Jurkat, Clone E6-1 (cell line): ENCODE results near the gene THBS2.

Experiments used
- DNase-seq: peaks from one replicate; pipeline ENCODE4 v3.0.0-alpha.2; 2011; ENCODE audit warnings: low read depth, low spot score
- H3K4me3 ChIP-seq: 2 replicates; pipeline ENCODE4 v1.5.1; 2011; ENCODE audit warnings: mild to moderate bottlenecking, low read length, control low read depth, moderate library complexity

The THBS2 gene

DNA sequence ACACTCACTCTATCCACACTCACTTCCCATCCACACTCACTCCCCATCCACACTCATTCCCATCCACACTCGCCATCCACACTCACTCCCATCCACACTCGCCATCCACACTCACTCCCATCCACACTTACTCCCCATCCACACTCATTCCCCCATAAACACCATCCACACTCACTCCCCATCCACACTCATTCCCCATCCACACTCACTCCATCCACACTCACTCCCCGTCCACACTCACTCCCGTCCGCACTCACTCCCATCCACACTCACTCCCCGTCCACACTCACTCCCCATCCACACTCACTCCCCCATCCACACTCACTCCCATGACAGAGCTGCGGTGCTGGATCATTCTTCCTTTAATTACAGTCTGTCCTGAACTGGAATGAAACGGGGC lies 17.1 kb downstream of the THBS2 start:
- no peak overlapping the region for H3K4me3 ChIP-seq
- no peak for DNase-seq

DNA sequence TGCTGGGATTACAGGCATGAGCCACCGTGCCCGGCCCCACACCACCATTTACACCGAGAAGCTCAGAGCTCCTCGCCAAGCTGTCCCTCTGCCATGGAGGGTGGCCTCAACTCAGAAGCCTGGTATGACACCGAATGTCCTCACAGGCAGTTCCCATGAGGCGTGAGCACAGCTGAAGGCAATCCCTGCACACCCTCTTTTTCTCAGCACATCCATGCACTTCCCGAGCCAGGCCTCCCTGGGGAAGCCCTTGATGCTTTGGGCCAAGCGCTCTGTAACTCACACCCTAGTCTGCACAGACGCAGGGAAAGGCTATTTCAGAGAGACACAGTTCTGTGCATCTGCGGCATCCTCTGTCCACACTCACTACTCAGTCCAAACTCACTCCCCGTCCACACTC lies 18.4 kb downstream of the THBS2 start:
- DNase-seq: no peak
- H3K4me3 ChIP-seq: no peak overlapping the region

DNA sequence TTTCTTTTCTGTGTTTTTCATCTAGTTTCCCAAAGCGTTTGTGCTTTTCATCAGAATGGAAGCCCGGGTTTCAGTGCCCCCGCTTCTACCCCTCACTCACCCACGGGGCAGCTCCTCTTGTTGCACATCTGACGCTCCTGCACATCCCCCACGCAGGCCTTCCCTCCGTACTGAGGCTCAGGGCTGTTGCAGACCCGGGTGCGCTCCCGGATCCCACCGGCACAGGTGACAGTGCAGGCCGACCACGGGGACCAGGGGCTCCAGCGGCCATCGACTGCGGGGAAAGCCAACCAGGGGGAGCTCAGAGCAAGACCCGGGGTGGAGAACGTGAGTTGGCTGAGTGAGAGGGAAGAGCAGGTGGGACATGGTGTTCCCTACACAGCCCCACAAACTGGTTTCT lies 19.0 kb downstream of the THBS2 start:
- DNase-seq: no peak
- H3K4me3 ChIP-seq: no peak overlapping the region

DNA sequence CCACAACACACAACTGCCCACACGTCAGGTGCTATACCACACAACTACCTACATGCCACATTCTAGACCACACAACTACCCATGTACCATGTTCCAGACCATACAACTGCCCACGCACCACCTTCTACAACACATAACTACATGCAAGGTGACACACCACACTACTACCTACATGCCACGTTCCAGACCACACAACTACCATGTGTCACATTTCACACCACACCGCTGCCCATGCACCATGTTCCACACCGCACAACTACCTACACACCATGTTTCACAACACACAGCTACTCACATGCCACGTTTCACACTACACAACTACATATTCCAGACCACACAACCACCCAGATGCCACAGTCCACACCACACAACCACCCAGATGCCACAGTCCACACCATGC lies 19.8 kb downstream of the THBS2 start:
- no peak overlapping the region for H3K4me3 ChIP-seq
- DNase-seq: no peak

DNA sequence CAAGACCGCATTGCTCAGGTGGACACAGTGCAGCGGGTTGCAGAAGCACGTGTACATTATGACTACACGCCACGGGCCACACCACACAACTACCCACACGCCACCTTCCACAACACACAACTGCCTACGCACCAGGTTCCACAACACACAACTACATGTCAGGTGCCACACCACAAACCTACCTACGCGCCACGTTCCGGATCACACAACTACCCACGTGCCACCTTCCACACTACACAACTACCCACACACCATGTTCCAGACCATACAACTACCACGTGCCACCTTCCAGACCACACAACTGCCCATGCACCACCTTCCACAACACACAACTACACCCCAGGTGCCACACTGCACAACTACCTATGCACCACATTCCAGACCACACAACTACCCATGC lies 20.5 kb downstream of the THBS2 start:
- H3K4me3 ChIP-seq: no peak overlapping the region
- no peak for DNase-seq

DNA sequence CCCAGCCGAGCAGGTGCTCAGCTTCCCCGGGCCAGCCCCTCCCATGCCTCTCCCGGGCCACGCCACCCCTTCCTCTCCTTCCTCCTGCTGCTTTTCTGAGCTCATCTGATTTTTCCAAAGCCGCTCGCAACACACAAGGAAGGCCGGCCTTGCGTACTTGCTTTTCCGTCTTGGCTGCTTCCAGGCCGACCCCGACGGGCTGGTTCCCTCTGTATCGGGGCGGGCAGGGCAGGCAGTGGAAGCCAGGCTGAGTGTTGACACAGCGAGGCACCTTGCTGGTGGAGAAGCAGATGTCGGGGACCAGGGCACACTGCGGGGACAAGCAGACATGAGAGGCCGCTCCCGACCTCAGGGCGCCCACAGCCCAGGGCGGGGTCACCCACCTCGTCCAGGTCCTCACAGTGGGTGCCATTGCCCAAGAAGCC lies 21.1 kb downstream of the THBS2 start:
- no peak for DNase-seq
- no peak overlapping the region for H3K4me3 ChIP-seq

DNA sequence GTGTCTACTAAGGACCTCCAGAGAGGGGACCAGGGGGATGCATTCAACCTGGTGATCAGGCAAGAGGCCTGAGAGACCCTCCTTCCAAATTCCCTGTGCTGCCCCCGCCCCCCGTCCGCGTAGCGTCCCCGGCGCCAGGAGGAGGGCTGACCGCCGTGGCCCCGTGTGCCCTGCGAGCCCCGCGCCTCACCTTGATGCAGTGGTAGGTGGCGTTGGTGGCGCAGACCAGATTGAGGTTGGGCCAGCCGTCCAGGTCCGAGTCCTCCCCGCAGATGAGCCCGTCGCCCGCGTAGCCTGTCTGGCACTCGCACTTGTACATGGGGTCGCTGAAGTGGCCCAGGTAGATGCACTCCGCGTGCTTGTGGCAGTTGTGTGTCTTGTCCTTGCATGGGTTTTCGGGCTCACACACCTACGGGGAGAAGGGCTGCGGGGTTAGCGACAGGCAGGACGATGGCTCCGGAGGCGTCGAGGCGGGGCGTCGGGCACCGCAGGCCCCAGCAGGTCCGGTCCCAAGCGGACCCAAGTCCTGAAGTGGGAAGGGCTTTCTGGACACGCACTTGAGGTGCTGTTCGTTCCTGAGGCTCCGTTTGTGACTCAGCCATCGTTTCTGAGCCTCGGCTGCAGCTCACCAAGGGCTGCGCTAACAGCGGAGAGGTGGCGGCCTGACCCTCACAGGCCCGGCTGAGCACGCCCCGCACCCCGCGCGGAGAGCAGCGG lies 21.7 kb downstream of the THBS2 start:
- H3K4me3 ChIP-seq: no peak overlapping the region
- DNase-seq: no peak

DNA sequence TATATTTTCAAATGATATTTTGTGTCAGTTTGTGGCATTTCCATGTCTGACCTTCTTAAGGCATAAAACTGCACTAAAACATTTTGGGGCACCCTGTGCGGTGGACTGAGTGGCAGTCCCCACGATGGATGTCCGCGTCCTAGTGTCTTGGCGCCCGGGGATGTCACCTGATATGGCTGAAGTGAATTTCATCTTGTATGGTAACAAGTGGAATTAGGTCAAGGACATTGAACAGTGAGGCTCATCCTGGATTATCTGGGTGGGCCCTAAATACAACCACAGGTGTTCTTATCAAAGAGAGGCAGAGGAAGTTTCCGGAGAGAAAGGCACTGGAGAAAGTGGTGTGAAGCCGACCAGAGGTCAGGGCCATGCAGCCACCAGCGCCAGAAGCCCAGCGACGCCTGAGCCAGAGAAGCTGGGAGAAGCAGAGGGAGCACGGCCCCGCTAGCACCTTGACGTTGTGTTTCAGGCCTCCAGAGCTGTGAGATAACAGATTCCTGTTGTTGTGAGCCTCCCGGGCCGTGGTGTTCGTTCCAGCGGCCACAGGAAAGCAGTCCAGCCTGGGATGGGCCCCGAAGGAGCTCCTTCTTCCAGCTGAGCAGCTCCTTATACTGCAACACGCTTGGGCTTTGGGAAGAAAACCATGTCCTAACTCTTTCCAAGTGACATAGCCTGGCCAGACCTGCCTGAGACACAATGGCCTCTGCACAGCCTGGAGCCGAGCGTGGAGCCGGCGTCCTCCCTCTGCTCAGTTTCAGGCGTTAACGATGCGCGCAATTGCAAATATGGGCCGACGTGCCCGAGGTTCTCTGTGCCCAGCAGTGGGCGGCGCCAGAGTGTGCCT lies 22.5 kb downstream of the THBS2 start:
- H3K4me3 ChIP-seq: no peak overlapping the region
- DNase-seq: no peak

DNA sequence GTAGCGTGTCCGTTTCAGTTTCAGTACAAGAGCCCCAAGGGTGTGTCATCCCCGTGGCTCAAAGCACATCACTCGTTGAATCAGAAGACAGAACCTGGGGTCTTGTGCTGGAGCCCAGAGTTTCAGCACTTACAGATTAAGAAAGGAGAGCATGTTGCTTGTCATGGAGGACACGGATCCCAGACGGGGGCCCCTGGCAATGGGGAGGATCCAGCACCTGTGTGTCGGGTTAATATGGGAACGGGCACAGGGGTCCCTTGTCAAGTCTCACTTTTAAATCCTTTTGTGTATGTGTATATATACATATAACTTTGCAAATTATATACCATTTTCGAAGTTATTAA lies 23.4 kb downstream of the THBS2 start:
- no peak overlapping the region for H3K4me3 ChIP-seq
- DNase-seq: no peak

DNA sequence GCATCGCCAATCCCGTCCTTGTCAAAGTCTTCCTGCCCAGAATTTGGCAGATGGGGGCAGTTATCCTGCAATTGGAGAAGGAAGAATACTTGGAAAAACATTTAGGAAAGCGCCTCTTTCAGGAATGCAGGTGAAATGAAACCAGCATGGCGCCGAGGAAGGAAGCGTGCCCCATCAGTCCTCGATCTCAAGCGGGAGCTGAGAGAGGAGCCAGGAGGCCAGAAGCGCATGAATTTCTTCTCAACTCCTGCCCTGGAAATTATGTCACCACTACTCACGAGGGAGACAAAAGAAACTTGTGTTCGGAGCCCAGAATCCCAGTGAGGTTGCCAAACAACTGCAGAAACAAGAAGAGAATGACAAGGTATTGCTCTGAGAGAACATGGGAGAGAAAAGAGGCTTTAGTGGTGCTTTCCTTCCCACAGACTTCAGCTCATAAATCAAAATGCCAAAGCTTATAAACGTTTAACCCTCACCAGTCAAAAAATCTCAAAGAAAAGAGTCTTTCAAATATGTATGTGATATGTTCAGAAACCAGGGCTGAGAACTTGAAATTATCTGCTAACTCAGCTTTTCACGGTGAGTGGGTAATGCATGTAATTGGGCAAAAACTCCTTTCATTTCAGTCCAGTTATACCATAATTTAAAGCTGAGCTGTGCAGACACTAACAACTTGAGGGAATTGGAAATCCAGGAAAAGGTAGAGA lies 23.9 kb downstream of the THBS2 start:
- DNase-seq: no peak
- H3K4me3 ChIP-seq: no peak overlapping the region

DNA sequence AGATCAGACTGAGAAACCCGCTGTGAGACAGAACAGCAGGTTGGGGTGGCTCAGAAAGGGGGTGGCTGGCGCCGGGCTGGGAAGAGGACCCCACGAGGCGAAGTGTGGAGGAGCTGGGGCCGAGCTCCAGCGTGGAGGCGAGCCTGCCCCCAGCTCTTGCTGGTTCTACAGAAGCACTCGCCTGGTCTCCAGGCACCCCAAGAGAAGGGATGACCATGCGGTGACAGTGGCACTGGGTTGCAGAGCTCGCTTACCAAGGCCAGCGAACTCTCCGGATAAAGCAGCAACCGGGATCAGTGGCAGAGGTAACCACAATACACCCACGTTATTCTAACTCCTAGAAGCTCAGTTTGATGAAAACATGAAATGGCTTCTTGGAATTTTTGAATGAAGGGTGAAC lies 26.5 kb downstream of the THBS2 start:
- H3K4me3 ChIP-seq: no peak overlapping the region
- DNase-seq: no peak

DNA sequence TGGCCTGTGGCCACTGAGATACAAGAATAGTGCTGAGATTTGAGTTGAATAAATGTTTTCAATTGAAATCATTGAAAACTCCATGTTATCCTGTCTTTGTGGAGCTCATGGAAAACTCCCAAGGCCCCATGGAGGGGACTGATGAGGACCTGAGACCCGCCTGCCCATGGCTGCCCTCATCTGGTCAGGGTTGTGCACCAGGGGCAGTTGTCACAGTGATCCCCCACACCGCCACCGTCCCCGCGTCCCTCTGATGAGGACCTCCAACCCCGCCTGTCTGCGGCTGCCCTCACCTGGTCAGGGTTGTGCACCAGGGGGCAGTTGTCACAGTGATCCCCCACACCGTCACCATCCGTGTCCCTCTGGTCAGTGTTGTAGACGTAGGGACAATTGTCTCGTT lies 27.8 kb downstream of the THBS2 start:
- H3K4me3 ChIP-seq: no peak overlapping the region
- DNase-seq: no peak

DNA sequence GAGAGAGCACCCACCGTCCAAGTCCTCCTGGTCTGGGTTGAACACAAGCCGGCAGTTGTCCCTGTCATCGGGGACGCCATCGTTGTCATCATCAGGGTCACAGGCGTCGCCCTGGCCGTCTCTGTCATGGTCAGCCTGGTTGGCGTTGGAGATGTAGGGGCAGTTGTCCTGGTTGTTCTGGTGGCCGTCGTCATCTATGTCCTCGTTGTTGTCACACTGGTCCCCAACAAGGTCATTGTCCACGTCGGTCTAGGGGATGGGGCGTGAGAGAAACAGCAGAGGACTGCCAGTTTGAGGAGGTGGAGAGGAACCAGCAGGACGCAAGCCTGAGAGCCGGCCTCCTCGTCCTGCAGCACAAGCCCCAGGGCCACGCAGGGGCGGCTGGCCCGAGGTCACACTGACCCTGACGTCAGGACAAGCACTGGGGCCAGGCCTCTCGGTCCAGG lies 28.5 kb downstream of the THBS2 start:
- H3K4me3 ChIP-seq: no peak overlapping the region
- no peak for DNase-seq

DNA sequence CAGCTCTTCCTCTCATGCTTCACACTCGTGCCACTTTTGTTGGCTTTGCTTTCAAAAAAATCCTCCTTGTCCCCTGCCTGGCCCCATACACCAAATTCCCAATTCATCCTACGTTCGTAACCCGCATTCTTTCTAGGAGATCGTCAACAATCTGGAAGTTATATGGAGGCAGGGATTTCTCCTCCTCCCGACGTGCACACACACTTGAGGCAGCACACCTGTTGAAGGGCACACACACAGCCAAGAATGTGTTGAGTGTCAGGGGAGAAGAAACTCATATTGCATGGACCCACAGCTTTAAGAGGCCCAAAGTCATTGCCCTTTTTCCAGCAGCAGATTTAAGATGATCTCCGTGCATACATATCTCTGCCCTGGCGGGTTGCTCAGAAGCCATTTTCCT lies 28.9 kb downstream of the THBS2 start:
- DNase-seq: no peak

DNA sequence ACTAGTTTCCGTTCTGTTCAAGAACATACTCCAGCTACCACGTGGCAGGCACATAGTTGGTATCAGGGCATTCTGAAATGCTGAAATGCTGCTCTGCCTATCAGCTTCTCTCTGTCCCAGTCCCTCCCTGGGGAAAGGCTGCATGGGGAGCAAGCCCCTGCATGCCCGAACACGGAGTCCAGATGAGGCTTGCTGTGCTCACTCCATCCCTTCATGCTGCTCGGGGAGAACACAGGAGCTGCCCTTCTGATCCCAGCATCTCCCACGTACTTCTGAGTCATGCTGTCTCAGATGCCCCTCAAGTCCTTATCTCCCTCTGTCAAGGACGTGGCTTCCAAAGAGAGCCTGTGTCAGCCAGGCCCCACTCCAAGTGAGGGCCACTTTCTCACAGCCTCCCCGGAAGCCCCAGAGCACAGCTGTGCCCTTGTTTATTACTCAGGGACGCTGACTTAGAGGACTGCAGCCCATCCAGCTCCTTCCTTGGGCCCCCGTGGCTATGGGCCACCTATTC lies 29.4 kb downstream of the THBS2 start:
- DNase-seq: no peak
- H3K4me3 ChIP-seq: no peak overlapping the region

More for the DNA sequence above, 28.9 kb downstream of the THBS2 start:
- no peak overlapping the region for H3K4me3 ChIP-seq

DNA sequence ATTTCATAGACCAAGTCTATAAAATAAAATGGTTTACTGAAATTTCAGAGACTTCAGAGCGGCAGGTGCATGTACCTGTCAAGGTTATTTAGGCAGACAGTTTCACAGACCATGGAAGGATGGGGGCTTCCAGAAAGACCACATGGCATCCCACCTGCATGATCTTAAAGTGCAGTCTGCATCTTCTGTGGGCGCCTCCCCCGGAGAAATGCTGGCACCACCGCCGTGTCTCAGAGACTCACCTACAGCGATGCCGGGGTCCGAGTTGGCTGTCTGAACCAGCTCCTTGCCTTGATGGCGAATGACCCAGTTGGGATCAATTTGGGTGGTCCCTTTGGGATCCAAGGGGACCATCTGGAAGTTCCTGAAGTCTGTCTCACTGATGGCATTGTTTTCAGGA lies 30.6 kb downstream of the THBS2 start:
- DNase-seq: no peak
- H3K4me3 ChIP-seq: no peak overlapping the region

DNA sequence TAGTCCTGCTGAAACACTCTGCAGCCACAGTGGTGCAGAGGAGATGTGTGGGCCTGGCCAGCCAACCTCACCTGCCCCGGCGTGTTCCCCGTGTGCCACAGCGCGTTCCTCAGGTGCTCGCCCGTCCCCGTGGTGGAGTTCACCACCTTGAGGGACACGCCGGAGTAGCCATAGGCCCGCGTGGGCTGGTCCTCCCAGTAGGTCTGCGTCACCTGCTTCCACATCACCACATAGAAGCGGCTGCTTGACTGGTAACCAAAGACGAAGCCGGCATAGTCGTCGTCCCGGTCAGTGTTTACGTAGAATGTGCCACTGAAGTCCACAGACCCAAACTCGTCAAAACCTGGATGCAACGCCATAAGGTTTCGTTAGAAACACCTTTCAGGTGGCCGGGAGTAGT lies 31.5 kb downstream of the THBS2 start:
- no peak for DNase-seq
- no peak overlapping the region for H3K4me3 ChIP-seq

DNA sequence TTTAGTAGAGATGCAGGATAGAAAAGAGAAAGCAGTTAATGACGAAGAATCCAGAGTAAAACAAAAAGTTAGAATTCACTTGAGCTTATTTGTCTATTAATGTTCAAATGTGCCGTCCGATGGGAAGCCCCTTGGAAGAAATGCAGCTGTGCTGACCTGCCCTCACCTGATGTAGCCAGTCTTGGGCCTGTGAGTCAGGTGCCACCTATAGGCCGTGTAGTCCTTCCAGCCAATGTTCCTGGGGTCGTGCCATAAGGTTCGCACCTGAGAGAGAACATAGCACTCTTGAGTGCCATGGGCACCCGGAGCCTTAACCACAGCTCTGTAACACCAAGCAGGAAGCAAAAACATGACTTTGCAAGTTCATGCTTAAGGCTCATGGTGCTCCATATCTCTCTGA lies 32.4 kb downstream of the THBS2 start:
- DNase-seq: no peak
- no peak overlapping the region for H3K4me3 ChIP-seq

DNA sequence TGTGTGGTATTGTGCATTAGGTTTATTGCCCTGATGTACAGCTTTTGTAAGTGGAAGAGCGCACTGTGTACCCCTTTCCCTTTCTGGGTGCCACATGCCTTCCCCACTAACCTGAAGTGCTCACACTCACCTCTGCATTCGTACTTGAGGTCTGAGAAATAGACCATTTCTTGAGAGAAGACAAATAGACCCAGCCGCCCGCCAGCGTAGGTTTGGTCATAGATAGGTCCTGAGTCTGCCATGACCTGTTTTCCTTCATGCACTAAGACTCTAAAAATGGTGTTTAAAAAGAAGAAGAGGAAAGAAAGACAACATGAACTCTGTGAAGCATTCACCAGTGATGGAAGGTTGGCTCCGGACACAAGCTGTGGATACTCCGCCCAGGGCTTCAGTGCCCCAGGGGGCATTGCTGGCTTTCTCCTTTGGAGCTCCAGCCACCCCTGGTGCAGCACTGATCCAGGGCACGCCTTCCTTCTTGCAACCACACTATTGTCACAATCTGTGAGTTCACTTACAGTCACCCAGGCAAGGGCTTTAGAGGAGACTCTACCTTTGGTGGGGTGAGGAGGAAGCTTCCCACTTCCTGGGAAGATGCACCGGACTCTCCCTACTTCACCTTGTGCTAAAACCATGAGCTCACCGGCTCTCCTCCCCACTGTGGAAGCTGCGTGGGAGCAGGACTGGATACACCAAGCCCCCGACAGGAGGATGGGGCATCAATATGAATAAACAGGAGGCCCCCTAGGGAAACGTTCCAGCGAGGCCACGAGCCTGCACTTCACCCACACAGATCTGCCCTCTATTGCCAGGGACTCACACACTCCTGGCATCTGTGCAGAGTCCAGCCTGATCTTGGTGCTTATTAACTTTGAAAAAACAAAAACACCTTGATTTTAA lies 33.3 kb downstream of the THBS2 start:
- DNase-seq: no peak
- no peak overlapping the region for H3K4me3 ChIP-seq
